CD14-positive monocyte (primary cell): Measurements from ENCODE around the gene COL4A5. TPM values are rescaled to one million over a fixed set of nuclear protein-coding genes. Genes with fewer than 3 reads are reported as not detected.

Experiments
- DNase-seq, 3 donors: peaks; one replicate each; pipeline ENCODE4 v3.0.0-alpha.2; 2011 to 2022
- H2AFZ ChIP-seq: 2 replicates; pipeline ENCODE4 v1.6.0; 2012; ENCODE audit warnings: mild to moderate bottlenecking, low read depth, low read length, inconsistent platforms; ENCODE audit not compliant: insufficient read depth, poor library complexity, severe bottlenecking
- H3K27ac ChIP-seq, 2 donors: 1 replicate in 1 of 2; 2 replicates in 1 of 2; pipeline ENCODE4 v1.5.1; 2012 to 2013; ENCODE audit warnings: low read length in 2 of 2, control low read depth in 1 of 2, inconsistent platforms in 1 of 2, low read depth in 1 of 2, mild to moderate bottlenecking in 1 of 2
- H3K27me3 ChIP-seq, 2 donors: one replicate each; pipeline versions ENCODE4 v1.6.0 to v1.6.1; 2011 to 2013; ENCODE audit warnings: low read length in 2 of 2; ENCODE audit not compliant: control insufficient read depth in 2 of 2, insufficient read depth in 2 of 2
- H3K36me3 ChIP-seq, 2 donors: replicated peaks in 1 of 2; 1 replicate in 1 of 2; 2 replicates in 1 of 2; pipeline versions ENCODE4 v1.5.1 to v1.6.1; 2012 to 2013; ENCODE audit warnings: low read length in 2 of 2, control low read depth in 1 of 2, inconsistent platforms in 1 of 2, mild to moderate bottlenecking in 1 of 2; ENCODE audit not compliant: insufficient read depth in 2 of 2, control insufficient read depth in 1 of 2
- H3K4me1 ChIP-seq, 2 donors: 1 replicate in 1 of 2; 2 replicates in 1 of 2; pipeline versions ENCODE4 v1.5.1 to v1.6.1; 2012 to 2013; ENCODE audit warnings: low read length in 2 of 2, control low read depth in 1 of 2, inconsistent platforms in 1 of 2, mild to moderate bottlenecking in 1 of 2, moderate library complexity in 1 of 2; ENCODE audit not compliant: insufficient read depth in 2 of 2, control insufficient read depth in 1 of 2
- H3K4me2 ChIP-seq: replicated peaks from 2 replicates; pipeline ENCODE3; 2012; ENCODE audit warnings: low read length, moderate library complexity, mild to moderate bottlenecking; ENCODE audit not compliant: poor library complexity, severe bottlenecking; ENCODE audit errors: extremely low read depth
- H3K4me3 ChIP-seq, 3 experiments: fragments of 200-600 bp in 1 of 3; sonication (generic) in 1 of 3; replicated peaks in 1 of 3; 1 replicate in 2 of 3; 2 replicates in 1 of 3; pipeline ENCODE4 v1.5.1; 2011 to 2013; ENCODE audit warnings: low read length in 3 of 3, mild to moderate bottlenecking in 3 of 3, control low read depth in 2 of 3, low read depth in 2 of 3, inconsistent platforms in 1 of 3, moderate library complexity in 1 of 3
- H3K79me2 ChIP-seq: 2 replicates; pipeline ENCODE4 v1.6.0; 2012; ENCODE audit warnings: mild to moderate bottlenecking, control low read depth, inconsistent platforms, low read length, moderate library complexity; ENCODE audit not compliant: insufficient read depth
- H3K9ac ChIP-seq: 2 replicates; pipeline ENCODE4 v1.6.0; 2017; ENCODE audit warnings: low read length, mild to moderate bottlenecking; ENCODE audit not compliant: insufficient read depth, poor library complexity, severe bottlenecking
- H3K9me3 ChIP-seq, 2 donors: replicated peaks in 1 of 2; 1 replicate in 1 of 2; 2 replicates in 1 of 2; pipeline versions ENCODE4 v1.5.1 to v1.6.1; 2012 to 2013; ENCODE audit warnings: low read length in 2 of 2, control low read depth in 1 of 2; ENCODE audit not compliant: control insufficient read depth in 1 of 2, insufficient read depth in 1 of 2
- H4K20me1 ChIP-seq: 2 replicates; pipeline ENCODE4 v1.6.0; 2012; ENCODE audit warnings: mild to moderate bottlenecking, low read length, control low read depth, moderate library complexity; ENCODE audit not compliant: insufficient read depth
- H3K27ac Mint-ChIP-seq, 7 donors: one replicate each; pipeline ENCODE4 v1.8.0; 2020; ENCODE audit warnings: mild to moderate bottlenecking in 7 of 7, mixed read lengths in 7 of 7, moderate library complexity in 6 of 7, inconsistent platforms in 2 of 7
- H3K27me3 Mint-ChIP-seq, 3 donors: one replicate each; pipeline ENCODE4 v1.8.0; 2021 to 2022; ENCODE audit warnings: low read depth in 3 of 3, mild to moderate bottlenecking in 3 of 3, mixed read lengths in 3 of 3, moderate library complexity in 3 of 3, inconsistent platforms in 1 of 3
- H3K36me3 Mint-ChIP-seq, 2 donors: one replicate each; pipeline ENCODE4 v1.8.0; 2020; ENCODE audit warnings: mixed read lengths in 2 of 2, inconsistent platforms in 1 of 2, mild to moderate bottlenecking in 1 of 2
- H3K4me1 Mint-ChIP-seq: one replicate; pipeline ENCODE4 v1.8.0; 2020; ENCODE audit warnings: mild to moderate bottlenecking, mixed read lengths
- H3K4me3 Mint-ChIP-seq, 2 donors: one replicate each; pipeline ENCODE4 v1.8.0; 2020; ENCODE audit warnings: mild to moderate bottlenecking in 2 of 2, mixed read lengths in 2 of 2, moderate library complexity in 1 of 2
- H3K9me3 Mint-ChIP-seq, 7 donors: one replicate each; pipeline ENCODE4 v1.8.0; 2020 to 2022; ENCODE audit warnings: mixed read lengths in 7 of 7, mild to moderate bottlenecking in 6 of 7, moderate library complexity in 6 of 7, inconsistent platforms in 2 of 7
- WGBS: methylation state at CpG from one replicate; pipeline ENCODE4 v1.1.5; 2013; ENCODE audit warnings: missing lambda C conversion rate; ENCODE audit not compliant: insufficient coverage; 5-methylcytosine and 5-hydroxymethylcytosine counted together
- intact Hi-C, 2 donors: fragments of 100-400 bp; cut with micrococcal nuclease; formaldehyde crosslinking; loops; one replicate each; pipeline versions ENCODE4 v1.15.0 to v1.15.1; 2023
- polyA plus RNA-seq, 3 donors: library from polyadenylated mRNA; depleted of rRNA in 1 of 3; unstranded in 2 of 3; stranded (reverse) in 1 of 3; fragments of 300-500 nt in 2 of 3; fragments of >200 nt in 1 of 3; fragmentation: Illumina TruSeq in 2 of 3; gene quantifications; 1 replicate in 2 of 3; 2 replicates in 1 of 3; pipeline ENCODE4 v1.2.3, GENCODE V29; 2012 to 2021
- TF ChIP-seq, protein P1 (sequence below): fragments of 200-600 bp; IDR thresholded peaks from one replicate; pipeline ENCODE4 v1.8.0; 2022; ENCODE audit warnings: antibody characterized with exemption, mild to moderate bottlenecking

The COL4A5 gene
- polyA plus RNA-seq, 3 donors, result not detected

DNA sequence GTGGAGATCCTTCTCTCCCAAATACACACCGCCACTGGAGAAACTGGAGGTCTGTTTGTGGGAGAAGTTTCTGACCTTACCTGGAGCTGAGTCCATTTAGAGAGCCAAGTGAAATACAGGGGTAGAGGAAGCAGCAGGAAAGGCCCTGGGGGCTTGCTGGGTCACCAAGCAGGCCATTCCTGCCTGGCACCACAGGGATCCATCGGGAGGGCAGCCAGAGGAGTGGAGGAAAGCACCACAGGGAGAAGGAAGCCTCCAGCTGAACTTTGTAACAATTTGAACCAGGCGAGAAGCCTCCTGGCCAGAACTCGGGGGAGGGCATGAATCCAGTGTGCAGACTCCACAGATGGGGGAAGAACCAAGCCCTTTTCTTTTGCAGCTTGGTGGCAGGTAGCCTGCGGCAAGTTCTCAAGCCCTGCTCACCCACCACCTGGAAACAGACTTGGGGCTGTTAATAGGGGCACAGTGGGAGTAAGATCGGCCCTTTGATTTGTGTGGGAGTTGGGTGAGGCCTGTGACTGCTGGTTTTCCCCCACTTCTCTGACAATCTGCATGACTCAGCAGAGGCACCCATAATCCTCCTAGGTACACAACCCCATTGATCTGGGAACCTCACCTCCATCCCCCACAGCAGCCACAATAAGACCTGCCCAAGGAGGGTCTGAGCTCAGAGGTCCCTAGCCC, 202.1 kb downstream of the COL4A5 start:
- no peaks in the 10 kb centered on the region for H3K4me1 Mint-ChIP-seq
- WGBS, result 67% methylated on average over 1 of the region's 6 CpGs
- H3K27ac ChIP-seq, result no peak overlapping the region
- H3K4me3 ChIP-seq, result no peak overlapping the region
- peaks cover 0 to 8% (median 3%) of the 10 kb centered on the region in 7 donors for H3K9me3 Mint-ChIP-seq
- H3K9ac ChIP-seq, result no peak overlapping the region
- H4K20me1 ChIP-seq, result no peaks in the 10 kb centered on the region
- no peak for DNase-seq
- no peaks in the 10 kb centered on the region for H3K79me2 ChIP-seq
- no peak overlapping the region for H3K4me2 ChIP-seq
- H3K9me3 ChIP-seq, result peaks cover 0 to 7% of the 10 kb centered on the region in 2 donors
- H3K36me3 ChIP-seq, result no peaks in the 10 kb centered on the region
- H3K4me1 ChIP-seq, result no peaks in the 10 kb centered on the region
- H3K27ac Mint-ChIP-seq, result no peak overlapping the region
- H3K27me3 Mint-ChIP-seq, result peaks cover 0 to 1% (median 0%) of the 10 kb centered on the region in 3 donors
- H2AFZ ChIP-seq, result no peak overlapping the region
- no peaks in the 10 kb centered on the region for H3K36me3 Mint-ChIP-seq
- intact Hi-C loops, result no loop called here
- TF ChIP-seq, protein P1, sequence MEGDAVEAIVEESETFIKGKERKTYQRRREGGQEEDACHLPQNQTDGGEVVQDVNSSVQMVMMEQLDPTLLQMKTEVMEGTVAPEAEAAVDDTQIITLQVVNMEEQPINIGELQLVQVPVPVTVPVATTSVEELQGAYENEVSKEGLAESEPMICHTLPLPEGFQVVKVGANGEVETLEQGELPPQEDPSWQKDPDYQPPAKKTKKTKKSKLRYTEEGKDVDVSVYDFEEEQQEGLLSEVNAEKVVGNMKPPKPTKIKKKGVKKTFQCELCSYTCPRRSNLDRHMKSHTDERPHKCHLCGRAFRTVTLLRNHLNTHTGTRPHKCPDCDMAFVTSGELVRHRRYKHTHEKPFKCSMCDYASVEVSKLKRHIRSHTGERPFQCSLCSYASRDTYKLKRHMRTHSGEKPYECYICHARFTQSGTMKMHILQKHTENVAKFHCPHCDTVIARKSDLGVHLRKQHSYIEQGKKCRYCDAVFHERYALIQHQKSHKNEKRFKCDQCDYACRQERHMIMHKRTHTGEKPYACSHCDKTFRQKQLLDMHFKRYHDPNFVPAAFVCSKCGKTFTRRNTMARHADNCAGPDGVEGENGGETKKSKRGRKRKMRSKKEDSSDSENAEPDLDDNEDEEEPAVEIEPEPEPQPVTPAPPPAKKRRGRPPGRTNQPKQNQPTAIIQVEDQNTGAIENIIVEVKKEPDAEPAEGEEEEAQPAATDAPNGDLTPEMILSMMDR, result no peak
- no peak overlapping the region for H3K4me3 Mint-ChIP-seq
- no peaks in the 10 kb centered on the region for H3K27me3 ChIP-seq

DNA sequence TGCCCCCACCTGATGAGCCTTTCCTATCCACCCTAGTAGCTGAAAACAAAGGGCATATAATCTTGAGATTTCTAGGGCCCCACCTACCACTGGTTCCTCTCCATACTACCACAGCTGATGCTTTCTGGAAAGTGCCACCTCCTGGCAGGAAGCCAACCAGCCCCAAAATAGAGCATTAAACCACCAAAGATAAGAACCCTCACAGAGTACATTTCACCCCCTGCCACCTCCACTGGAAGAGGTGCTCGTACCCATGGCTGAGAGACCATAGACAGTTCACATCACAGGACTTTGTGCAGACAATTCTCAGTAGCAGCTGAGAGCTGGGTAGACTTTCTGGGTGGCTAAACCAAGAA, 202.6 kb downstream of the COL4A5 start:
- no peak overlapping the region for H2AFZ ChIP-seq
- no peaks in the 10 kb centered on the region for H3K4me1 ChIP-seq
- H3K9me3 ChIP-seq, result peaks cover 0 to 7% of the 10 kb centered on the region in 2 donors
- no peaks in the 10 kb centered on the region for H3K79me2 ChIP-seq
- no peak for DNase-seq
- Mint-ChIP-seq H3K9me3 (peaks cover 0 to 8% (median 3%) of the 10 kb centered on the region in 7 donors), H3K36me3 (no peaks in the 10 kb centered on the region), H3K27ac (no peak overlapping the region), H3K27me3 (peaks cover 0 to 1% (median 0%) of the 10 kb centered on the region in 3 donors), H3K4me1 (no peaks in the 10 kb centered on the region), H3K4me3 (no peak overlapping the region)
- H4K20me1 ChIP-seq, result no peaks in the 10 kb centered on the region
- H3K4me3 ChIP-seq, result no peak overlapping the region
- no peak overlapping the region for H3K27ac ChIP-seq
- TF ChIP-seq, protein P1, result no peak
- WGBS, result no CpG with 5 or more reads among the region's 1 CpG
- no peak overlapping the region for H3K4me2 ChIP-seq
- intact Hi-C loops, result no loop called here
- H3K27me3 ChIP-seq, result no peaks in the 10 kb centered on the region
- H3K36me3 ChIP-seq, result no peaks in the 10 kb centered on the region
- H3K9ac ChIP-seq, result no peak overlapping the region
